ENCODE results near the gene HOXB2. TPM values are rescaled to one million over a fixed set of nuclear protein-coding genes. Genes with fewer than 3 reads are reported as not detected.

The HOXB2 gene
- total RNA-seq, 1 donor from 2014 or later = 43.7 TPM

DNA sequence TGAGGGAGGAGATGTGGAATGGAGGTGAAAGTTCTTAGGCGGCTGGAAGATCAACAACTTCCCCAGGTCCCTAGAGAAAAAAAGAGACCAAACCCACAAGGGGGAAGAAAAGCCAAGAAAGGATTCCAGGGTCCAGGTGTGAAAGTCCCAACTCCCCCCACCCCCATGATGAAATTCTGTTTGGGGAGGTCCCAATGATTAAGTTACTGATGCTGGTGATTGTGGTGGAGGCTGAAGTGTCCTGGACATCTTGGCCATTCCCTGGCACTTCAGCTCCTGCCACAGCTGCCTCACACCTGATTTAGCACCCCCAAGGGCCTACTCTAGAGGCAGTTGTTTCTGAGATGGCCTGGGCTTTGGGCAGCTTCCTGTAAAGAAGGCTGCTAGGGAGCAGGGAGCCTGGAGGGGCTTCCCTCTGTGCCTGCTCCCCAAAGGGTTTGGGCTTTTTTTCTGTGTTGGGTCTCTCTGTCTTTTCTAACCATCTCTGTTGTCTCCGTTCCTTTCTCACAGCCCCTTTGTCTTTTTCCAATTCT is 20.2 kb upstream of the HOXB2 start:
- no peak for TF ChIP-seq CTCF (conservative IDR thresholded peaks at IDR 0.05; ENCODE audit: low read depth, low read length)
- peak overlapping the region; percentile 41 for H3K4me3 ChIP-seq (ENCODE audit: low read depth, low read length)
- no peak for DNase-seq (ENCODE audit: low read depth)

GRCh38 chr17:48564188-48565021 is 19.5 kb upstream of the HOXB2 start:
- no peak for TF ChIP-seq CTCF (conservative IDR thresholded peaks at IDR 0.05; ENCODE audit: low read depth, low read length)
- H3K4me3 ChIP-seq (ENCODE audit: low read depth, low read length) = peak overlapping the region; percentile 41
- no peak for DNase-seq (ENCODE audit: low read depth)

- no peak for TF ChIP-seq CTCF (conservative IDR thresholded peaks at IDR 0.05; ENCODE audit: low read depth, low read length)
- H3K4me3 ChIP-seq (ENCODE audit: low read depth, low read length) = peak overlapping the region; percentile 31
- no peak for DNase-seq (ENCODE audit: low read depth)
Measured at GRCh38 chr17:48563867-48564187, 18.9 kb upstream of the HOXB2 start.

- DNase-seq (ENCODE audit: low read depth) = no peak
- no peak for TF ChIP-seq CTCF (conservative IDR thresholded peaks at IDR 0.05; ENCODE audit: low read depth, low read length)
- peak overlapping the region; percentile 31 for H3K4me3 ChIP-seq (ENCODE audit: low read depth, low read length)
Measured at GRCh38 chr17:48563385-48563838, 18.5 kb upstream of the HOXB2 start.

DNA sequence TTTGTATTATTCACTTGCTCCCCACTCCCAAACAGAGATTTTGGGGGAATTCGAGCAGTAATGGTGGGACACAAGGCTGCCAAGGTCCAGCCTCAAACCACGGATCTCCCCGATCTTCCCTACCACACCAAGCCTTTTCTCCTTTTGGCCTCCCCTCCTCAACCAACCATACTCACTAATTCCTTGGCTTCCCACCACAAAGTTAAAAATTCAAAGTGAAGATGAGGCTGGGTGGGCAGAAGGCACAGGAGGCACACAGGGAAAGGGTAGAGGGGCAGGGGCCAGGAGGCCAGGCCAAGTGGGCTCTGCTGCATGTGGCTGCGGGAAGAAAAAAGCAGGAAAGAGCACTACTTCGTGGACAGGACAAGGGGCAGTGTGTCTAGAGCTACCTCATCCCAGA is 18.0 kb upstream of the HOXB2 start:
- no peak for DNase-seq (ENCODE audit: low read depth)
- H3K4me3 ChIP-seq (ENCODE audit: low read depth, low read length) = peak overlapping the region; percentile 31
- no peak for TF ChIP-seq CTCF (conservative IDR thresholded peaks at IDR 0.05; ENCODE audit: low read depth, low read length)

- H3K4me3 ChIP-seq (ENCODE audit: low read depth, low read length) = no peak overlapping the region
Measured at GRCh38 chr17:48561884-48562810, 17.2 kb upstream of the HOXB2 start.

More at GRCh38 chr17:48561884-48562810, 17.2 kb upstream of the HOXB2 start:
- peak; percentile 54 for TF ChIP-seq CTCF (conservative IDR thresholded peaks at IDR 0.05; ENCODE audit: low read depth, low read length)
- no peak for DNase-seq (ENCODE audit: low read depth)

Measured in epithelial cell of proximal tubule (primary cell).